ENCODE results near the gene GALNT13. TPM values are rescaled to one million over a fixed set of nuclear protein-coding genes. Genes with fewer than 3 reads are reported as not detected.

The GALNT13 gene
- total RNA-seq, 1 donor: 1.7 TPM

- no peak for TF ChIP-seq CTCF (IDR thresholded peaks at IDR 0.05; ENCODE audit: insufficient read depth, low read depth, low read length)
- no peak for DNase-seq (ENCODE audit: low read depth)
- no peak overlapping the region for H3K4me3 ChIP-seq (ENCODE audit: low read depth, low read length)
Observed at GRCh38 chr2:154280543-154280942, 408.8 kb downstream of the GALNT13 start.

GRCh38 chr2:154289870-154290269 is 418.1 kb downstream of the GALNT13 start:
- no peak for TF ChIP-seq CTCF (IDR thresholded peaks at IDR 0.05; ENCODE audit: insufficient read depth, low read depth, low read length)
- DNase-seq (ENCODE audit: low read depth): no peak
- no peak overlapping the region for H3K4me3 ChIP-seq (ENCODE audit: low read depth, low read length)

GRCh38 chr2:154291511-154291910 is 419.8 kb downstream of the GALNT13 start:
- TF ChIP-seq CTCF (IDR thresholded peaks at IDR 0.05; ENCODE audit: insufficient read depth, low read depth, low read length): no peak
- no peak overlapping the region for H3K4me3 ChIP-seq (ENCODE audit: low read depth, low read length)

GRCh38 chr2:154291927-154292326 is 420.2 kb downstream of the GALNT13 start:
- DNase-seq (ENCODE audit: low read depth): no peak
- TF ChIP-seq CTCF (IDR thresholded peaks at IDR 0.05; ENCODE audit: insufficient read depth, low read depth, low read length): no peak
- no peak overlapping the region for H3K4me3 ChIP-seq (ENCODE audit: low read depth, low read length)

More at GRCh38 chr2:154291511-154291910, 419.8 kb downstream of the GALNT13 start:
- DNase-seq (ENCODE audit: low read depth): no peak

- TF ChIP-seq CTCF (IDR thresholded peaks at IDR 0.05; ENCODE audit: insufficient read depth, low read depth, low read length): no peak
- no peak for DNase-seq (ENCODE audit: low read depth)
- H3K4me3 ChIP-seq (ENCODE audit: low read depth, low read length): no peak overlapping the region
Observed at GRCh38 chr2:154293864-154294263, 422.1 kb downstream of the GALNT13 start.

GRCh38 chr2:154306266-154306970 is 434.7 kb downstream of the GALNT13 start:
- DNase-seq (ENCODE audit: low read depth): no peak
- no peak overlapping the region for H3K4me3 ChIP-seq (ENCODE audit: low read depth, low read length)
- no peak for TF ChIP-seq CTCF (IDR thresholded peaks at IDR 0.05; ENCODE audit: insufficient read depth, low read depth, low read length)

- DNase-seq (ENCODE audit: low read depth): no peak
- TF ChIP-seq CTCF (IDR thresholded peaks at IDR 0.05; ENCODE audit: insufficient read depth, low read depth, low read length): no peak
- H3K4me3 ChIP-seq (ENCODE audit: low read depth, low read length): no peak overlapping the region
Observed at GRCh38 chr2:154307007-154307406, 435.3 kb downstream of the GALNT13 start.
